HPDE6-E6E7 (cell line): ENCODE data around the gene CERS6.
A peak's percentile ranks its signal among the peaks of the same experiment; 100 is the strongest.
"Not testable (repeated sequence)": the region's sequence is repeated elsewhere in the genome, so short reads cannot be mapped to it uniquely, and the experiment has no call there.

Source experiments
- DNase-seq: peaks from one replicate; pipeline ENCODE4 v3.0.0; 2011; ENCODE audit warnings: missing footprints; ENCODE audit errors: extremely low spot score

CERS6 gene

GRCh38 chr2:168501466-168502065 lies 45.5 kb downstream of the CERS6 start:
- DNase-seq = no peak

- DNase-seq = not testable (repeated sequence)
Measured at GRCh38 chr2:168502852-168503251, 46.8 kb downstream of the CERS6 start.

GRCh38 chr2:168503901-168504300 lies 47.8 kb downstream of the CERS6 start:
- no peak for DNase-seq

GRCh38 chr2:168504323-168504722 lies 48.3 kb downstream of the CERS6 start:
- DNase-seq = no peak

GRCh38 chr2:168510125-168510756 lies 54.2 kb downstream of the CERS6 start:
- DNase-seq = no peak

- no peak for DNase-seq
Measured at GRCh38 chr2:168514692-168515091, 58.6 kb downstream of the CERS6 start.

GRCh38 chr2:168515502-168515901 lies 59.4 kb downstream of the CERS6 start:
- no peak for DNase-seq

- no peak for DNase-seq
Measured at GRCh38 chr2:168517816-168518215, 61.7 kb downstream of the CERS6 start.

GRCh38 chr2:168518555-168519066 lies 62.5 kb downstream of the CERS6 start:
- peak; percentile 41 for DNase-seq

GRCh38 chr2:168519534-168520308 lies 63.6 kb downstream of the CERS6 start:
- no peak for DNase-seq

GRCh38 chr2:168521053-168521741 lies 65.1 kb downstream of the CERS6 start:
- DNase-seq = no peak

GRCh38 chr2:168522446-168522845 lies 66.4 kb downstream of the CERS6 start:
- no peak for DNase-seq

GRCh38 chr2:168524005-168524404 lies 67.9 kb downstream of the CERS6 start:
- no peak for DNase-seq

GRCh38 chr2:168525020-168525419 lies 68.9 kb downstream of the CERS6 start:
- peak; percentile 58 for DNase-seq

GRCh38 chr2:168525716-168526446 lies 69.8 kb downstream of the CERS6 start:
- no peak for DNase-seq

GRCh38 chr2:168526641-168527040 lies 70.6 kb downstream of the CERS6 start:
- no peak for DNase-seq

- no peak for DNase-seq
Measured at GRCh38 chr2:168528016-168528415, 71.9 kb downstream of the CERS6 start.

- DNase-seq = no peak
Measured at GRCh38 chr2:168528469-168528868, 72.4 kb downstream of the CERS6 start.

- DNase-seq = no peak
Measured at GRCh38 chr2:168529054-168529833, 73.2 kb downstream of the CERS6 start.

- DNase-seq = no peak
Measured at GRCh38 chr2:168529900-168530561, 74.0 kb downstream of the CERS6 start.
